Skeletal muscle satellite cell (primary cell): Measurements from ENCODE around the gene LAMB1.

ENCODE experiments used
- H3K27me3 ChIP-seq: 2 replicates; pipeline ENCODE4 v1.7.0; 2013; ENCODE audit warnings: low read length; ENCODE audit not compliant: control insufficient read depth, insufficient read depth
- H3K36me3 ChIP-seq: 2 replicates; pipeline ENCODE4 v1.7.0; 2013; ENCODE audit warnings: mild to moderate bottlenecking, control low read depth, low read length; ENCODE audit not compliant: insufficient read depth
- H3K4me1 ChIP-seq: 2 replicates; pipeline ENCODE4 v1.7.0; 2013; ENCODE audit warnings: low read length; ENCODE audit not compliant: control insufficient read depth, insufficient read depth
- H3K4me2 ChIP-seq: 2 replicates; pipeline ENCODE4 v1.7.0; 2013; ENCODE audit warnings: mild to moderate bottlenecking, low read length
- H3K4me3 ChIP-seq: 2 replicates; pipeline ENCODE4 v1.7.0; 2013; ENCODE audit warnings: low read length
- H3K9ac ChIP-seq: 2 replicates; pipeline ENCODE4 v1.7.0; 2013; ENCODE audit warnings: mild to moderate bottlenecking, low read depth, low read length, moderate library complexity
- H3K9me3 ChIP-seq: replicated peaks from 2 replicates; pipeline ENCODE4 v1.7.0; 2013; ENCODE audit warnings: mild to moderate bottlenecking, control low read depth, low read length

Gene LAMB1

DNA sequence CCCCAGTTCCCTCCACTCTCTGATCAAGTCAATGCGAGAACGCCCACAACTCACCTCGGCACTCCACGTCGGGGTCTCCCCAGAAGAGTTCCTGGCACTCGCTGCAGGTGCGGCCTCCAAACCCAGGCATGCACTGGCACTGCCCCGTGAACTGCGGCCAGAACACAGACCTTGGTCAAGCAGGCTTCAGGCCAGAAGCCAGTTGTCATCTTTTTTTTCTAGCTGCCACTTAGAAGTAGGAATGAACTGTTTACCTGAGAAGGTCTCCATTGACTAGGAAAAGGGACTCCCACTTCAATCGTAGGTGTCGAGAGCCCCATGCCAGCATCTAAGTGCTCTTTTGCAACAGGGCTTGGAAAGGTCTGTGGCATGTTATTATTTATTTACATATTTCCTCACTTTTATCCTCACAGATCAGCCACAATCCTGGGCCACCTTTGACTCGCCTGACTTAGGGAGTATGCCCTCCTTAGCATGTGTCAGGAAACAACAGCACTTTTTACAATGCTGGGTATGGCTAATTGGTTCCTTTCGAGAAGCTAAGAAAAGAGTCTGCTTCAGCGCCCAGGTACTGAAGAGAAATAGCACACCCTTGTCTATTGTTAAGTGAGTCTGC lies 51.7 kb downstream of the LAMB1 start:
- H3K4me1 ChIP-seq = peaks cover 61% of the 10 kb centered on the region
- H3K4me3 ChIP-seq = no peak overlapping the region
- H3K9ac ChIP-seq = no peak overlapping the region
- no peaks in the 10 kb centered on the region for H3K27me3 ChIP-seq
- H3K36me3 ChIP-seq = peaks cover 62% of the 10 kb centered on the region
- H3K9me3 ChIP-seq = no peaks in the 10 kb centered on the region
- no peak overlapping the region for H3K4me2 ChIP-seq

GRCh38 chr7:107949443-107949935 lies 53.5 kb downstream of the LAMB1 start:
- peak overlapping the region; percentile 54 for H3K9ac ChIP-seq
- H3K27me3 ChIP-seq = no peaks in the 10 kb centered on the region
- H3K4me1 ChIP-seq = peaks cover 68% of the 10 kb centered on the region
- peak overlapping the region; percentile 69 for H3K4me2 ChIP-seq
- H3K4me3 ChIP-seq = peak overlapping the region; percentile 31
- H3K9me3 ChIP-seq = no peaks in the 10 kb centered on the region
- peaks cover 68% of the 10 kb centered on the region for H3K36me3 ChIP-seq

DNA sequence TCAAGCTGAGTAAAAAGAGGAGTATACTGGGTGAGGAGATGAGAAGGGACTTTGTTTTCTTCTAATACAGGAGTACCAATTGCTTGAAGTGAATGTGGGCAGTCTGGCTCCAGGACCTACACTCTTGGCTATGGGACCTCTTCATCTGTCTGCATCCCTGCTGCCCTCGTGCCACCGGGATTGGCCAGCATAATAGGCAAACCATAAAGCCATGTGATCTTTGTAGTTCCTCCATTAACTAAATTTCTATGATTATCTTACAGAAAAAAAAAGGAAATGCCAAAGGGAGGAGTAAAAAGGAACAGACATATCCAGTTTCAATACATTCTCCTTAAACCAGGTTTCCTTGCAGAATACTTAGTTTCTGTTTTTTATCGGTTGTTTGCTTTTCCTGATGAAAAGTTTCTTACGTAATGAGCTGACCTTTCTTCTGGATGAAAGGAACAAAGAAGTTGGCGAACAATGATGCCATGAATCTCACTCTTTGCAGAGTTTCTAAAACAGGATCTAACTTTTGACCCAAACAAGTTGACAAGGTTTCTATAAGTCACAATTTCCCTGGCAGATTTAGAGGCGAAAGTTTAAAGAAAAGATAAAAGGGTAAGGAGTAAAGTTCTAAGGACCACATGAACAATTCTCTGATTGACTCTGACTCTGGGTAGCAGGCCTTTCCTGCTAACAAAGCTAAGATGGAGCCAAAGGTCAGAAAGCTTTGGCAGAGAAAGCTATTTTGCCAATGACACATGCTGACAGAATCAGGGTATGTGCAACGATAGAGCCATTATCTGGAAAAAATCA lies 54.1 kb downstream of the LAMB1 start:
- H3K4me3 ChIP-seq = peak overlapping the region; percentile 29
- H3K9me3 ChIP-seq = no peaks in the 10 kb centered on the region
- peak overlapping the region; percentile 46 for H3K9ac ChIP-seq
- H3K4me2 ChIP-seq = peak overlapping the region; percentile 69
- peaks cover 70% of the 10 kb centered on the region for H3K36me3 ChIP-seq
- H3K4me1 ChIP-seq = peaks cover 68% of the 10 kb centered on the region
- no peaks in the 10 kb centered on the region for H3K27me3 ChIP-seq

DNA sequence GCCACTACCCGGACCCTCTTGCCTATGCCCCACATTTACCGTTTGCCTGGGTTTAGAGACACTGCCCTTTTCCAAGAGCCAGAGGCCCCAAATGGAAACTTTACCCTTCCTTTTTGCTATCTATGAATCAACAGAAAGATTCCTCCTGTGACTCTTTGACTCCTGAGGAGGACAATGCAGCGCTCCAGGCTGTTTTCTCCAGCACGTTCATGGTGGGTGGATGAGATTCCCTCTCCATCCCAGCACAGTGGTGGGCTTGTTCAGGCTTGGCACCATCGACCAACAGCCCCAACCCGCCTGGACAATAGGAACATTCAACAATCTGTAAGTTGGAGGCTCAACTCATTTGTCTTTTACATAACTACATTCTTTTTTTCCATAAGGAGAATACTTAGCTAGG lies 56.1 kb downstream of the LAMB1 start:
- H3K27me3 ChIP-seq = no peaks in the 10 kb centered on the region
- H3K36me3 ChIP-seq = peaks cover 70% of the 10 kb centered on the region
- H3K9me3 ChIP-seq = no peaks in the 10 kb centered on the region
- H3K4me3 ChIP-seq = no peak overlapping the region
- H3K4me2 ChIP-seq = peak overlapping the region; percentile 64
- H3K4me1 ChIP-seq = peaks cover 58% of the 10 kb centered on the region
- no peak overlapping the region for H3K9ac ChIP-seq

DNA sequence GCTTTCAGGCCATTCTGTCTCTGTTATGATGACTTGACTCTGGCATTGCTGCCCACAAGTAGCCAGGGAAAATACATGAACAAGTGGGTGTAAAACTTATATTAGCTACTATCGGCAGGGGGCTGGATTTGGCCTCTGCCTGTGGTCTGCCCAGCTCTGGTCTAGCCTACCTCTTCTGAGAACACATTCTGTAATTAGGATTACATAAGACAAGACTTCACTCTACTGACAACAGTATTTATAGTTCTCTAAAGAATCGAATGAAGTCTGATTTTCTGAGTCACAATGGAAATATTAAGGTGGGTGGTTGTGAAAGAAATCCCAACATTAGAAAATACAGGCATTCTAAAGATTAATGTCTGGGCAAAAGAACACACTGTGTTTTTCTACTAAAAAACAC lies 56.5 kb downstream of the LAMB1 start:
- H3K4me2 ChIP-seq = peak overlapping the region; percentile 64
- H3K4me1 ChIP-seq = peaks cover 53% of the 10 kb centered on the region
- no peak overlapping the region for H3K9ac ChIP-seq
- no peak overlapping the region for H3K4me3 ChIP-seq
- H3K27me3 ChIP-seq = no peaks in the 10 kb centered on the region
- no peaks in the 10 kb centered on the region for H3K9me3 ChIP-seq
- peaks cover 66% of the 10 kb centered on the region for H3K36me3 ChIP-seq

DNA sequence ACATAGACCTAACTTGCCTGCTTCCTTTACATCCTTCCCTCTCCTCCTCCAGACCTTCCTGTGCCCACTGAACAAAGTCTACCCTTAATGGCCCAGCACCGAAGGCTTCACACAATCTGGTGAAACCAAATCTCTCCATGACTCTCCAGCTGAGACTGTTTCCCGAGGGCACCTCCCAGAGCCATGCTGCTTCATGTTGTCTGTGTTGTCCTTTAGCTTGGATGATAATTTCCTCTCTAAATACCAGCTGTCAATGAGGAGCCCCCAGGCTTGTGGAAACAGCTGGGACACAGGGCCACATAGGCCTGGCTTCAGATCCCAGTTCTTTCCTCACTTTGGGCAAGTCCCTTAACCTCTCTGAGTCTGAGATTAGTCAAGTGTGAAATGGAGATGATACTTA lies 57.6 kb downstream of the LAMB1 start:
- no peak overlapping the region for H3K9ac ChIP-seq
- peaks cover 54% of the 10 kb centered on the region for H3K4me1 ChIP-seq
- no peak overlapping the region for H3K4me3 ChIP-seq

DNA sequence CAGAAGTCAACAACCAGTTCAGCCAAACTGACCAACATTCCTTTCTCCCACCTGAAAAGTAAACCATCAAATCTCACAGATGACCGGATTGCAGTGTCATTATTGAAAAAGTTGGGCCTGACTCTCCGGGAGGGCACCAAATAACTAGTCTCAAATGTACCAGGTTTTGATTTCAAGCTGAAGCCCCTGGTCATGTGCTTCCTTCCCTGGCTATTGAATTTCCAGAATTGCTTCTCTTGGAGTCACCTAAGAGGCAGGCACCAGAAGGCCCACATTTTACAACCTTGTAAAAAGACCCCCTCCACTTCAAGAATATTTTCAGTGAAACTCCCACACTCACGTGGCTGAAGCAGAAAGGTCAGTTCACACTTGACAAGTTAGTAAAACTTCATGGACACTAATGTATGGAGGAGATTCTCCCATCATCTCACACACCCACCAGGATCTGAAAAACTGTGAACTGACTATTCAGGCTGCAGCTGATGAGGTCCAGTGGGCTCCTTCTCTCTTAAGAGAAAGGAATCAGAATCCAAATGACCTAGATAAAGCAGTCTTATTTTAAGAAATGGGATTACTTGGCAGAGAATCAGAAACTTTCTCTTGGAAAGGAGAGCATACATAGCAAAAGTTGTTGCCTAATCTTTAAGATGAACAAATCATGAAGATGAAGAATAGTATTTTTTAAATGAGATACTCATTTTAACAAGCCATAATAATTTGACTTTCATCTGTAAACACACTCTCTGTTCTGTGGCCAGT lies 58.4 kb downstream of the LAMB1 start:
- Histone ChIP-seq H3K27me3 (no peaks in the 10 kb centered on the region), H3K4me1 (peaks cover 54% of the 10 kb centered on the region), H3K9me3 (no peaks in the 10 kb centered on the region), H3K4me2 (no peak overlapping the region), H3K9ac (no peak overlapping the region), H3K36me3 (peaks cover 68% of the 10 kb centered on the region), H3K4me3 (no peak overlapping the region)

More for the DNA sequence above, 57.6 kb downstream of the LAMB1 start:
- peaks cover 66% of the 10 kb centered on the region for H3K36me3 ChIP-seq
- no peaks in the 10 kb centered on the region for H3K27me3 ChIP-seq
- H3K9me3 ChIP-seq = no peaks in the 10 kb centered on the region
- H3K4me2 ChIP-seq = no peak overlapping the region

DNA sequence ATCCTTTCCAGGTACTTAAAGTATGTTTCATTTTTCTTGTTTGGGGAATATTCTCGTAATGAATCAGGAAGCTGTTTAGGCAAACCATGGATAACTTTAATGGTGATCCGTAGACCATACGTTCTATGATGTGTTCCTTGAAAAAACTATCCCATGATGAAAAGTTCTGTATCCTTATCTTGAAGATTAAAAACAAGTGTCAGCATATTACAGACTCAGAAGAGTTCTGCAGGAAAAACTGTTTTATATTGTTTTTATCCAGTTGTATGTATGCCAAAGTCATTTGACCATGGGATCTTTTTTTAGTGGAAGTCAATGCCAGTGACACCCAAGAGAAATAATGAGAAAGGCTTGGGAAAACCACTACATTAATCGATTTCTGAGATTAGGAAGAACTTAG lies 59.9 kb downstream of the LAMB1 start:
- H3K36me3 ChIP-seq = peaks cover 71% of the 10 kb centered on the region
- no peak overlapping the region for H3K4me2 ChIP-seq
- H3K4me1 ChIP-seq = peaks cover 56% of the 10 kb centered on the region
- no peaks in the 10 kb centered on the region for H3K27me3 ChIP-seq
- H3K9me3 ChIP-seq = no peaks in the 10 kb centered on the region
- no peak overlapping the region for H3K9ac ChIP-seq
- H3K4me3 ChIP-seq = no peak overlapping the region

GRCh38 chr7:107940951-107941350 lies 62.0 kb downstream of the LAMB1 start:
- H3K36me3 ChIP-seq = peaks cover 83% of the 10 kb centered on the region
- peaks cover 40% of the 10 kb centered on the region for H3K4me1 ChIP-seq
- H3K4me3 ChIP-seq = no peak overlapping the region
- H3K4me2 ChIP-seq = no peak overlapping the region
- no peaks in the 10 kb centered on the region for H3K27me3 ChIP-seq
- no peak overlapping the region for H3K9ac ChIP-seq
- no peaks in the 10 kb centered on the region for H3K9me3 ChIP-seq

DNA sequence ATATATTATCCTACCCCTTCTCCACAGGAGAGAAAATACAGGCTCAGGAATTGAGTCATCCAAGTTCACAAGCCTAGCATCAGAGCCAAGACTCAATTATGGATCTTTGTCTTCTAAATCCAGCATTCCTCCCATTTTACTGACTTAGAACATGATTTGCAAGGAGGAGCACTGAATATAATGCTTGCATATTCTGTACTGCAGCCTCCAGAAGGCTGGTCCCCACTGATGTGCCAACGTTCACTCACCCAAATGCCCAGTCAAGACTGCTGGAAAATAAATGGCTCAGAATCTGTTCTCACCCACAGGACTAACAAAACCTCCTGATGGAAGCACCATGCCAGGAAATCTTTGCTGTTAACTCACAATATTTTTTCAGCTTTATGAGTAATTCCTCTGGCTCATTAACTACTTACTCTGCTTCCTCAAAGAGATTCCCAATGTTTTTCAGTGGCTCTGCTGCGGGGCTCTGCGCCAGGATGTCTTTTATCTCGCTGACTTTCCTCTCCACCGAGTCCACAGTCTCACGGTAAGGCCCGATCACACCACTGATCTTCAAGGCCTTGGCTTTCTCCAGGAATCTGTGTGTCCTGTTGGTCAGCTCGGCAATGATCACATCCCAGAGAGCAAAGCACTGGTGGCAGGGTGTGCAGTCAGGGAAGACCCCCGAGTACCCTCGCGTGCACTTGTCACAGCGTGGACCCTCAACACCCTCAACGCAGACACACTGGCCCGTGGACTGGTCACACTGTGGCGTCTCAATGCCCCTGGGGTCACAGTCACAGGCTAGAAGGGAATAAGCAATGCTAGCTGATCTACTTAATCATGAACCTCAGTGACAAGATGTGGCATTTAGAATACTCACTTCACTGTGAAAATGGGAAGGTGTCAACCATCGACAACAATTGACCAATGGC lies 63.1 kb downstream of the LAMB1 start:
- Histone ChIP-seq H3K27me3 (no peaks in the 10 kb centered on the region), H3K9me3 (no peaks in the 10 kb centered on the region), H3K4me2 (peak overlapping the region; percentile 55), H3K36me3 (peaks cover 81% of the 10 kb centered on the region), H3K4me1 (peaks cover 47% of the 10 kb centered on the region), H3K9ac (peak overlapping the region; percentile 58), H3K4me3 (peak overlapping the region; percentile 14)
